ENCODE results near the gene CCNJ.

GRCh38 chr10:96072674-96073073, 29.3 kb downstream of the CCNJ start:
- TF ChIP-seq EZH2phosphoT487 (IDR thresholded peaks at IDR 0.05; ENCODE audit: borderline replicate concordance), result no peak
- TF ChIP-seq CTCF (conservative IDR thresholded peaks at IDR 0.05; ENCODE audit: low read length), result no peak
